SIG-M5 treated with dmso at 0.1 percent for 504 hours (cell line): Measurements from ENCODE around the gene COL2A1.
A peak's percentile ranks its signal among the peaks of the same experiment; 100 is the strongest.

Source experiments
- DNase-seq: peaks from one replicate; lab custom pipeline; 2025; ENCODE audit not compliant: unreplicated experiment; lab: John Stamatoyannopoulos, UW

COL2A1 gene

GRCh38 chr12:47991106-47992061 is 12.9 kb downstream of the COL2A1 start:
- DNase-seq, result no peak

- DNase-seq, result peak; percentile 81
These were observed 13.7 kb downstream of the COL2A1 start for GRCh38 chr12:47990351-47991105.

GRCh38 chr12:47989666-47990065 is 14.6 kb downstream of the COL2A1 start:
- DNase-seq, result no peak

- no peak for DNase-seq
These were observed 15.3 kb downstream of the COL2A1 start for GRCh38 chr12:47989023-47989417.

- no peak for DNase-seq
These were observed 15.9 kb downstream of the COL2A1 start for GRCh38 chr12:47988073-47989022.

GRCh38 chr12:47987411-47988072 is 16.7 kb downstream of the COL2A1 start:
- no peak for DNase-seq

- DNase-seq, result no peak
These were observed 17.4 kb downstream of the COL2A1 start for GRCh38 chr12:47986832-47987231.

- DNase-seq, result no peak
These were observed 18.0 kb downstream of the COL2A1 start for GRCh38 chr12:47986291-47986660.

GRCh38 chr12:47985596-47986290 is 18.5 kb downstream of the COL2A1 start:
- DNase-seq, result no peak

- DNase-seq, result no peak
These were observed 19.9 kb downstream of the COL2A1 start for GRCh38 chr12:47984331-47984801.

GRCh38 chr12:47983541-47984115 is 20.6 kb downstream of the COL2A1 start:
- no peak for DNase-seq

GRCh38 chr12:47982770-47983169 is 21.5 kb downstream of the COL2A1 start:
- DNase-seq, result no peak

- no peak for DNase-seq
These were observed 22.0 kb downstream of the COL2A1 start for GRCh38 chr12:47982311-47982710.

- no peak for DNase-seq
These were observed 22.6 kb downstream of the COL2A1 start for GRCh38 chr12:47981496-47982260.

- DNase-seq, result no peak
These were observed 23.3 kb downstream of the COL2A1 start for GRCh38 chr12:47980779-47981495.

GRCh38 chr12:47980197-47980596 is 24.1 kb downstream of the COL2A1 start:
- no peak for DNase-seq

- DNase-seq, result no peak
These were observed 24.6 kb downstream of the COL2A1 start for GRCh38 chr12:47979686-47980085.

- DNase-seq, result no peak
These were observed 25.1 kb downstream of the COL2A1 start for GRCh38 chr12:47979166-47979565.
